Activated CD8-positive, alpha-beta T cell treated with anti-CD3 and anti-CD28 coated beads for 36 hours (primary cell): Measurements from ENCODE around the gene AHCYL2. TPM values are rescaled to one million over a fixed set of nuclear protein-coding genes. Genes with fewer than 3 reads are reported as not detected.

Source experiments
- ATAC-seq: fragments of 200-7000 bp; cut with Tn5 transposase; one replicate; pipeline ENCODE4 v1.10.0; 2021; ENCODE audit warnings: mild to moderate bottlenecking, moderate library complexity
- CTCF ChIA-PET: fragments of 350-600 bp; sonication (Branson Sonifier 250); formaldehyde crosslinking; loops from one replicate; lab custom pipeline; 2021; ENCODE audit warnings: antibody characterized with exemption; lab: Charles Lee
- POLR2A ChIA-PET: fragments of 350-600 bp; sonication (Branson Sonifier 250); formaldehyde crosslinking; loops from one replicate; lab custom pipeline; 2021; ENCODE audit warnings: antibody characterized with exemption; lab: Charles Lee
- DNase-seq: peaks from one replicate; pipeline ENCODE4 v3.0.0-alpha.2; 2020
- H3K27ac Mint-ChIP-seq: one replicate; pipeline ENCODE4 v1.8.0; 2021; ENCODE audit warnings: mild to moderate bottlenecking, mixed read lengths
- H3K27me3 Mint-ChIP-seq: one replicate; pipeline ENCODE4 v1.8.0; 2021; ENCODE audit warnings: mixed read lengths
- H3K36me3 Mint-ChIP-seq: one replicate; pipeline ENCODE4 v1.8.0; 2021; ENCODE audit warnings: low read depth, mixed read lengths
- H3K4me1 Mint-ChIP-seq: one replicate; pipeline ENCODE4 v1.8.0; 2021; ENCODE audit warnings: low read depth, mixed read lengths
- H3K4me3 Mint-ChIP-seq: one replicate; pipeline ENCODE4 v1.8.0; 2021; ENCODE audit warnings: mild to moderate bottlenecking, moderate library complexity, mixed read lengths
- H3K9me3 Mint-ChIP-seq: one replicate; pipeline ENCODE4 v1.8.0; 2021; ENCODE audit warnings: mixed read lengths
- CTCF ChIP-seq: fragments of 200-600 bp; IDR thresholded peaks from one replicate; pipeline ENCODE4 v1.8.0; 2022; ENCODE audit warnings: antibody characterized with exemption, mild to moderate bottlenecking
- intact Hi-C: fragments of 100-400 bp; cut with micrococcal nuclease; formaldehyde crosslinking; loops from one replicate; pipeline ENCODE4 v1.10.0; 2022
- total RNA-seq, 2 experiments: library from RNA; stranded (reverse); gene quantifications; one replicate each; pipeline ENCODE4 v1.2.3, GENCODE V29; 2021

The AHCYL2 gene
- total RNA-seq, 2 experiments from 2014 or later: 8.1 to 9.6 TPM

DNA sequence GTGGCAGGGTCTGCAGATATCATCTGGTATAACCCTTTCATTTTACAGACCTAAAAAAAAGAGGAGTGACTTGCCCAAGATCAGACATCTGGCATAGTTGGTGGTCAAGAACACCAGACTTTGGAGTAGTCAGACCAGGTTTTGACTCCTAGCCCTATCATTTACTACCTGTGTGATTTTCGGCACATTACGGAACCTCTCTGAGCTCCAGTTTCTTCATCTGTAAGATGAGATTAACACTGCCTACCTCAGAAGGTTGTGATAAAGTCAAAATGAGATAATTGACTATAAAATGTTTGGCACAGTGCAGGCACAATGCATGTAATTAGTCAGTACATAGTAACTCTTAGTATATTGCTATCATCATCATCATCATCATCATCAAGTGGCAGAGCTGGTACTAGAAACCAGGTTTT is 210.6 kb downstream of the AHCYL2 start:
- Mint-ChIP-seq H3K27me3 (peaks cover 24% of the 10 kb centered on the region), H3K36me3 (peaks cover 11% of the 10 kb centered on the region), H3K27ac (no peak overlapping the region), H3K4me1 (peaks cover 44% of the 10 kb centered on the region), H3K4me3 (peak overlapping the region; percentile 75), H3K9me3 (no peaks in the 10 kb centered on the region)
- ATAC-seq: no peak
- TF ChIP-seq CTCF: no peak
- no peak for DNase-seq
- ChIA-PET POLR2A (interaction anchor here (0.6 to 1.6 kb wide), 3 partner anchors 58 to 174 kb away, joined by 3 read pairs; no protein-coding TSS in a partner anchor), CTCF (interaction anchor here (1.4 kb wide), 1 partner anchor 68 kb away, joined by 3 read pairs; no protein-coding TSS in a partner anchor)
- intact Hi-C loops: no loop called here

DNA sequence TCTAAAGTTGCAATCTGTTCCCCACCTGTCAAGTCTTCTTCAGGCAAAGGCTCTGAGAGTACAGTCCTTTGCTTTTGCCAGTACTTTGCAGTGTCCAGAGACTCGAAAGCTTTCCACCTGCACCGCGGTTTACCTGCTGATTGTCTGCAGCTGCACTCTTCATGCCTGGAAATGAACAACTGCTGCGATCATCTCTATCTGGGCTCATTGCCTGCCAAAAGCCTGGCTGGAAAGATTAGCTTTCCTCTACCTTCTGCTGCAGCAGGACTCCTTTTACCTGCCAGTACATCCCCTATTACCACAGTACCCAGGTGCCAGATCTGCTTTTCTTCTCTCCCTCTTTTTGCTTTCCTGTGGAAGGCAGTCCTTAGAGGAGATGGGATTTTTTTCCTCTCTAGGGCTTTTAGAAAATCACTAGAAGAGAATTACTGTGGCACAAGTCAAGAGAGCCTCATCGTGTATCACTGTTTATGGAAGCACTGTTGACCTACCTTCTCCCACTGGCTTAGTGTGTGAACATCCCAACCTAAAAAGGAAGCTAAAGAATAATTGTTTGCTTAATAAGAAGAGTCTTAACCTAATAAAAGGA is 211.6 kb downstream of the AHCYL2 start:
- H3K36me3 Mint-ChIP-seq: peaks cover 18% of the 10 kb centered on the region
- DNase-seq (no peak), ATAC-seq (no peak)
- intact Hi-C loops: no loop called here
- H3K9me3 Mint-ChIP-seq: no peaks in the 10 kb centered on the region
- POLR2A ChIA-PET: interaction anchor here (1.1 kb wide), 1 partner anchor 59 kb away, joined by 3 read pairs; no protein-coding TSS in a partner anchor
- peak overlapping the region; percentile 3 for H3K4me3 Mint-ChIP-seq
- H3K27ac Mint-ChIP-seq: no peak overlapping the region
- peaks cover 46% of the 10 kb centered on the region for H3K4me1 Mint-ChIP-seq
- H3K27me3 Mint-ChIP-seq: peaks cover 24% of the 10 kb centered on the region
- no peak for TF ChIP-seq CTCF
- CTCF ChIA-PET: interaction anchor here (1.4 kb wide), 1 partner anchor 69 kb away, joined by 3 read pairs; no protein-coding TSS in a partner anchor

DNA sequence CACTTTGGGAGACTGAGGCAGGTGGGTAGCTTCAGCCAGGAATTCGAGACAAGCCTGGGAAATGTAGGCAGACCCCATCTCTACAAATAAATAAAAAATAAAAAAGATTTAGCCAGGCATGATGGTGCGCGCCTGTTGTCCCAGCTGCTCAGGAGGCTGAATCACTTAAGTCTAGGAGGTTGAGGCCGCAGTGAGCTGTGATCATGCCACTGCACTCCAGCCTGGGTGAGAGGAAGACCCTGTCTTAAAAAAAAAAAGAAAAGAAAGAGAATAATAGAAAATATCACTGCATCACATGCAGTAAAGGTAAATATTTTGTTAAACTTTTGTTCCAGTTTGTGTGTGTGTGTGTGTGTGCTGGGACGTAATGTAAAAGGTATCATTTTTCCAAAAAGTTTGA is 212.4 kb downstream of the AHCYL2 start:
- H3K4me1 Mint-ChIP-seq: peaks cover 46% of the 10 kb centered on the region
- DNase-seq (no peak), ATAC-seq (no peak)
- no peak overlapping the region for H3K27ac Mint-ChIP-seq
- H3K36me3 Mint-ChIP-seq: peaks cover 18% of the 10 kb centered on the region
- no peak overlapping the region for H3K4me3 Mint-ChIP-seq
- peaks cover 24% of the 10 kb centered on the region for H3K27me3 Mint-ChIP-seq
- H3K9me3 Mint-ChIP-seq: no peaks in the 10 kb centered on the region
- ChIA-PET CTCF (no interaction called here), POLR2A (no interaction called here)
- no peak for TF ChIP-seq CTCF
- intact Hi-C loops: no loop called here

DNA sequence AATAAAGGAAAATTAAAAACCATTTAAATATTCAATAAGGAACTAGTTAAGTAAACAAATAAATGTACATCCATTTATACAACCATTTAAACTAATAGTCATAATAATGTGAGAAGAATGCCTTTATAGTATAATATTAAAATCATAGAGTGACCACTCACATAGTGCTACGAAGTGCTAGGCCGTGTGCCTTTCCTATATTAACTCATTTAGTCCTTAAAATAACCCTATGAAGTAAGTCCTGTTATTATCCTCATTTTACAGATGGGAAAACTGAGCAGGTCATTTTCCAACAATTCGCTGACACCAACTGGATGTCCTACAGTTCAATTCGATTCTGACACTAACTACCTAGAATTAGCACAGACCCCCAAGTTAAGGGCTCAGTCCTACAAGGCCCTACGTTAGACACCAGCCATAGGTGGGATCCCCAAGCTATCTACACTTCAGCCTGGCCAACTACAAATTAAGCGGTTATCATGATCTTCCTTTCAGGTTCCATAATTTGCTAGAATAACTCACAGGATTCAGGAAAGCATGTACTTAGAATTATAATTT is 213.5 kb downstream of the AHCYL2 start:
- no peak for TF ChIP-seq CTCF
- Mint-ChIP-seq H3K4me1 (peaks cover 39% of the 10 kb centered on the region), H3K27ac (peak overlapping the region; percentile 90), H3K36me3 (peaks cover 18% of the 10 kb centered on the region), H3K27me3 (peaks cover 16% of the 10 kb centered on the region), H3K9me3 (no peaks in the 10 kb centered on the region), H3K4me3 (peak overlapping the region; percentile 2)
- DNase-seq (no peak), ATAC-seq (no peak)
- POLR2A ChIA-PET: interaction anchor here (0.7 to 2.0 kb wide), 2 partner anchors 9 to 77 kb away, joined by 3 to 4 read pairs; no protein-coding TSS in a partner anchor
- CTCF ChIA-PET: interaction anchor here (1.0 to 1.7 kb wide), 6 partner anchors 33 to 140 kb away, joined by 3 to 11 read pairs (median 3); no protein-coding TSS in a partner anchor
- intact Hi-C loops: no loop called here
